ENCODE results near the gene GID8.

- TF ChIP-seq RAD21 (IDR thresholded peaks at IDR 0.05; ENCODE audit: low read length), result no peak
- TF ChIP-seq, protein P1, sequence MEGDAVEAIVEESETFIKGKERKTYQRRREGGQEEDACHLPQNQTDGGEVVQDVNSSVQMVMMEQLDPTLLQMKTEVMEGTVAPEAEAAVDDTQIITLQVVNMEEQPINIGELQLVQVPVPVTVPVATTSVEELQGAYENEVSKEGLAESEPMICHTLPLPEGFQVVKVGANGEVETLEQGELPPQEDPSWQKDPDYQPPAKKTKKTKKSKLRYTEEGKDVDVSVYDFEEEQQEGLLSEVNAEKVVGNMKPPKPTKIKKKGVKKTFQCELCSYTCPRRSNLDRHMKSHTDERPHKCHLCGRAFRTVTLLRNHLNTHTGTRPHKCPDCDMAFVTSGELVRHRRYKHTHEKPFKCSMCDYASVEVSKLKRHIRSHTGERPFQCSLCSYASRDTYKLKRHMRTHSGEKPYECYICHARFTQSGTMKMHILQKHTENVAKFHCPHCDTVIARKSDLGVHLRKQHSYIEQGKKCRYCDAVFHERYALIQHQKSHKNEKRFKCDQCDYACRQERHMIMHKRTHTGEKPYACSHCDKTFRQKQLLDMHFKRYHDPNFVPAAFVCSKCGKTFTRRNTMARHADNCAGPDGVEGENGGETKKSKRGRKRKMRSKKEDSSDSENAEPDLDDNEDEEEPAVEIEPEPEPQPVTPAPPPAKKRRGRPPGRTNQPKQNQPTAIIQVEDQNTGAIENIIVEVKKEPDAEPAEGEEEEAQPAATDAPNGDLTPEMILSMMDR (IDR thresholded peaks at IDR 0.05), result no peak
- TF ChIP-seq, protein P2, sequence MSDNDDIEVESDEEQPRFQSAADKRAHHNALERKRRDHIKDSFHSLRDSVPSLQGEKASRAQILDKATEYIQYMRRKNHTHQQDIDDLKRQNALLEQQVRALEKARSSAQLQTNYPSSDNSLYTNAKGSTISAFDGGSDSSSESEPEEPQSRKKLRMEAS (IDR thresholded peaks at IDR 0.05; ENCODE audit: low read depth), result no peak
- TF ChIP-seq YY1 (IDR thresholded peaks at IDR 0.05; ENCODE audit: low read depth), result no peak
These were observed 12.8 kb downstream of the GID8 start for GRCh38 chr20:62950741-62951140.

Data from SK-N-SH (cell line).